ENCODE measurements around the gene LCE3B.

Gene LCE3B

GRCh38 chr1:152658649-152659048 is 45.0 kb downstream of the LCE3B start:
- DNase-seq: no peak

- DNase-seq: no peak
These were observed 49.5 kb downstream of the LCE3B start, which contains the start of gene LCE2D for GRCh38 chr1:152663098-152663497. Gene LCE2D, plus strand, starts transcription at chr1:152663380. Its CDS starts 726 bp downstream, at chr1:152664106.

Measured in hypothalamus (tissue), 51 donors.